ENCODE data around the gene SEL1L2. TPM values are rescaled to one million over a fixed set of nuclear protein-coding genes. Genes with fewer than 3 reads are reported as not detected.

Gene SEL1L2
- total and polyA plus RNA-seq, 7 donors, result 0.16 to 3.3 TPM; not detected in 5

DNA sequence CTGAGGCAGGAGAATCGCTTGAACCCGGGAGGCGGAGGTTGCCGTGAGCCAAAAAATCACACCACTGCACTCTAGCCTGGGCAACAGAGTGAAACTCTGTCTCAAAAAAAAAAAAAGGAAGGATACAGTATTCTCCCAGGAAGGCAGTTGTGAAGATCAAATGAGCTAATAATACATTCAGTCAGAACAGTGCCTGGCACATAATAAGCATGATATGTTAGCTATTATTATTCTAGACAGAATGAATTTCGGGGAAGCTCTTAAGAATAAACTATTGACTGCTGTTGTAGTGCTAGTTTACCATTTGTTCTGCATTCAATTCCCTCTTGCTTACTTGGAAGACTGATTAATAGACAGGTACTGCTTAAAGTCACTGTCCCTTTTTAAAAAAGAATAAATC, 164.9 kb downstream of the SEL1L2 start:
- intact Hi-C loops (cut with DNase I), result no loop called here
- 88 to 91% methylated on average over 4 to 5 of the region's 5 CpGs for WGBS, 2 donors
- H3K27ac ChIP-seq, result no peak overlapping the region
- no peaks in the 10 kb centered on the region for H3K36me3 ChIP-seq
- TF ChIP-seq, protein P1, sequence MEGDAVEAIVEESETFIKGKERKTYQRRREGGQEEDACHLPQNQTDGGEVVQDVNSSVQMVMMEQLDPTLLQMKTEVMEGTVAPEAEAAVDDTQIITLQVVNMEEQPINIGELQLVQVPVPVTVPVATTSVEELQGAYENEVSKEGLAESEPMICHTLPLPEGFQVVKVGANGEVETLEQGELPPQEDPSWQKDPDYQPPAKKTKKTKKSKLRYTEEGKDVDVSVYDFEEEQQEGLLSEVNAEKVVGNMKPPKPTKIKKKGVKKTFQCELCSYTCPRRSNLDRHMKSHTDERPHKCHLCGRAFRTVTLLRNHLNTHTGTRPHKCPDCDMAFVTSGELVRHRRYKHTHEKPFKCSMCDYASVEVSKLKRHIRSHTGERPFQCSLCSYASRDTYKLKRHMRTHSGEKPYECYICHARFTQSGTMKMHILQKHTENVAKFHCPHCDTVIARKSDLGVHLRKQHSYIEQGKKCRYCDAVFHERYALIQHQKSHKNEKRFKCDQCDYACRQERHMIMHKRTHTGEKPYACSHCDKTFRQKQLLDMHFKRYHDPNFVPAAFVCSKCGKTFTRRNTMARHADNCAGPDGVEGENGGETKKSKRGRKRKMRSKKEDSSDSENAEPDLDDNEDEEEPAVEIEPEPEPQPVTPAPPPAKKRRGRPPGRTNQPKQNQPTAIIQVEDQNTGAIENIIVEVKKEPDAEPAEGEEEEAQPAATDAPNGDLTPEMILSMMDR (IDR thresholded peaks at IDR 0.05), result no peak
- no peak for TF ChIP-seq POLR2A (IDR thresholded peaks at IDR 0.05)
- TF ChIP-seq EP300 (IDR thresholded peaks at IDR 0.05), result no peak
- no peak for TF ChIP-seq POLR2AphosphoS5 (IDR thresholded peaks at IDR 0.05)
- no peaks in the 10 kb centered on the region for H3K9me3 ChIP-seq
- no peaks in the 10 kb centered on the region for H3K27me3 ChIP-seq
- no peak for DNase-seq
- peaks cover 0 to 7% (median under 1%) of the 10 kb centered on the region in 4 donors for H3K4me1 ChIP-seq
- H3K4me3 ChIP-seq, result no peak overlapping the region

DNA sequence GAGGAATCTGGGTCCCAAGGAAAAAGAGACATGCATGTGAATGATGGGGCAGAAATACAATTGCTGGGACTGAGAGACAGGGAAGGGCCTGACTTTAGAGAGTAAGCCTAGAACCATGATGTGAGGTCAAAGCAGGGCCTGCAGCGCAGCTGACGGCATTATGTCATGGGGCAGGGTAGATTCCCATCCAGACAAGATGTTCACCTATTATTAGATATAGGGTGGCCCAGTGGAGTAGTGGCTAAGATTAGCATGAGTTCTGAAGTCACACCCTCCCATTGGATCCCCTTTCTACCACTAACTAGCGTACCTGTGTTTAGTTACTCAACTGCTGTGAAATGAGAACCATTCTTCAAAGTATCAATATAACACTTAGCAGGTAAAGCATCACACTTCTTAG, 166.0 kb downstream of the SEL1L2 start:
- Histone ChIP-seq H3K27me3 (no peaks in the 10 kb centered on the region), H3K9me3 (no peaks in the 10 kb centered on the region), H3K27ac (no peak overlapping the region), H3K4me3 (no peak overlapping the region), H3K36me3 (no peaks in the 10 kb centered on the region), H3K4me1 (peaks cover 0 to 7% (median 2%) of the 10 kb centered on the region in 4 donors)
- no peak for TF ChIP-seq POLR2A (IDR thresholded peaks at IDR 0.05)
- TF ChIP-seq, protein P1 (IDR thresholded peaks at IDR 0.05), result no peak
- TF ChIP-seq POLR2AphosphoS5 (IDR thresholded peaks at IDR 0.05), result no peak
- no peak for TF ChIP-seq EP300 (IDR thresholded peaks at IDR 0.05)
- intact Hi-C loops (cut with DNase I), result loop anchor here (5.0 kb wide), 1 partner anchor 58 kb away; no protein-coding TSS in a partner anchor
- 95 to 99% methylated on average over 3 of the region's 3 CpGs for WGBS, 2 donors
- no peak for DNase-seq

DNA sequence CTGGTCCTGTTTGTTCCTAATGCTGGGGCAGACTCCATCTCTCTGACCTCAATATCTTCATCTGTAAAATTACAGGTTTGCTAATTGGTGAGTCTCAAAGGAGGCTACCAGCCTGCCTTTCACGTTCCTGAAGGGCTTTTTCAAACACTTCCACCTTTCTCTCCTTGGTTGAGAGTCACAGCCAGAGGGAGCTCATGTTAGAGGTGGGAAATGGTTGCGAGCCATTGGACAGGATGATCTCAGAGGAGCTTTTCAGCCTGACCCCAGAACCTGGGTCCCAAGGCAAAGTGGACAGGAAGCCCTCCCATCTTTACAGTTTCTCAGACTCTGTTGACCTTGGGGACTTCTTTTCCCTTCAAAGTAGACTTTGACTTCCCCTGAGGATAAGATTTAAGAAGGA, 168.0 kb downstream of the SEL1L2 start:
- Histone ChIP-seq H3K4me1 (peaks cover 0 to 7% (median 2%) of the 10 kb centered on the region in 4 donors), H3K4me3 (no peak overlapping the region), H3K27ac (no peak overlapping the region), H3K36me3 (peaks cover 0 to 13% (median 6%) of the 10 kb centered on the region in 4 donors), H3K9me3 (no peaks in the 10 kb centered on the region), H3K27me3 (no peaks in the 10 kb centered on the region)
- TF ChIP-seq, protein P1 (IDR thresholded peaks at IDR 0.05), result no peak
- no peak for TF ChIP-seq EP300 (IDR thresholded peaks at IDR 0.05)
- TF ChIP-seq POLR2AphosphoS5 (IDR thresholded peaks at IDR 0.05), result no peak
- no peak for TF ChIP-seq POLR2A (IDR thresholded peaks at IDR 0.05)
- intact Hi-C loops (cut with DNase I), result loop anchor here (5.0 kb wide), 1 partner anchor 60 kb away; no protein-coding TSS in a partner anchor
- 66 to 80% methylated on average over 2 of the region's 2 CpGs for WGBS, 2 donors
- DNase-seq, result no peak

- no peak overlapping the region for H3K27ac ChIP-seq
- no peak for DNase-seq
- intact Hi-C loops (cut with DNase I), result loop anchor here (2.0 to 5.0 kb wide), 2 partner anchors 60 to 129 kb away; no protein-coding TSS in a partner anchor
- peaks cover 0 to 7% (median 2%) of the 10 kb centered on the region in 4 donors for H3K4me1 ChIP-seq
- TF ChIP-seq POLR2A (IDR thresholded peaks at IDR 0.05), result no peak
- TF ChIP-seq EP300 (IDR thresholded peaks at IDR 0.05), result no peak
- TF ChIP-seq, protein P1 (IDR thresholded peaks at IDR 0.05), result no peak
- no peak for TF ChIP-seq POLR2AphosphoS5 (IDR thresholded peaks at IDR 0.05)
- H3K27me3 ChIP-seq, result no peaks in the 10 kb centered on the region
- H3K36me3 ChIP-seq, result peaks cover 0 to 19% (median 11%) of the 10 kb centered on the region in 4 donors
- no peaks in the 10 kb centered on the region for H3K9me3 ChIP-seq
- 91 to 92% methylated on average over 7 of the region's 7 CpGs for WGBS, 2 donors
- H3K4me3 ChIP-seq, result no peak overlapping the region
Observed at GRCh38 chr20:13821876-13822275, 168.5 kb downstream of the SEL1L2 start.

Measured in sigmoid colon (tissue), 7 donors.